Endothelial cell of umbilical vein (primary cell): Measurements from ENCODE around the gene RNASE13.

Experiments
- EZH2 ChIP-seq: IDR thresholded peaks from 2 replicates; pipeline ENCODE4 v1.6.1; 2012; ENCODE audit warnings: borderline replicate concordance, low read depth, mild to moderate bottlenecking, moderate library complexity, low read length, inconsistent platforms; ENCODE audit not compliant: severe bottlenecking
- FOS ChIP-seq: IDR thresholded peaks from 2 replicates; pipeline ENCODE4 v1.6.1; 2011; ENCODE audit warnings: mild to moderate bottlenecking, low read length, moderate library complexity, borderline replicate concordance; ENCODE audit not compliant: insufficient read depth
- GATA2 ChIP-seq: IDR thresholded peaks from 2 replicates; pipeline ENCODE4 v1.7.0; 2011; ENCODE audit warnings: low read depth, mild to moderate bottlenecking, moderate library complexity, mixed read lengths, low read length; ENCODE audit not compliant: insufficient read length, insufficient read depth
- JUN ChIP-seq: IDR thresholded peaks from 2 replicates; pipeline ENCODE4 v1.6.1; 2011; ENCODE audit warnings: borderline replicate concordance, low read depth; ENCODE audit not compliant: insufficient read length, insufficient read depth
- MYC ChIP-seq: IDR thresholded peaks from one replicate; pipeline ENCODE4 v1.6.1; 2011; ENCODE audit warnings: mild to moderate bottlenecking, low read depth, low read length
- POLR2A ChIP-seq: IDR thresholded peaks from 2 replicates; pipeline ENCODE4 v1.6.1; 2012; ENCODE audit warnings: low read depth, mild to moderate bottlenecking, control low read depth, low read length
- POLR2AphosphoS5 ChIP-seq: IDR thresholded peaks from 2 replicates; pipeline ENCODE4 v1.6.1; 2012; ENCODE audit warnings: low read depth, mild to moderate bottlenecking, control low read depth, low read length, moderate library complexity; ENCODE audit not compliant: insufficient read depth
- TF ChIP-seq, protein P1 (sequence below), 2 donors: IDR thresholded peaks; 1 replicate in 1 of 2; 2 replicates in 1 of 2; pipeline ENCODE4 v1.5.1; 2011; ENCODE audit warnings: low read length in 2 of 2, mild to moderate bottlenecking in 2 of 2, moderate library complexity in 2 of 2, control low read depth in 1 of 2, inconsistent platforms in 1 of 2, low read depth in 1 of 2; ENCODE audit not compliant: insufficient read depth in 1 of 2; ENCODE audit errors: extremely low read depth in 1 of 2

DNA sequence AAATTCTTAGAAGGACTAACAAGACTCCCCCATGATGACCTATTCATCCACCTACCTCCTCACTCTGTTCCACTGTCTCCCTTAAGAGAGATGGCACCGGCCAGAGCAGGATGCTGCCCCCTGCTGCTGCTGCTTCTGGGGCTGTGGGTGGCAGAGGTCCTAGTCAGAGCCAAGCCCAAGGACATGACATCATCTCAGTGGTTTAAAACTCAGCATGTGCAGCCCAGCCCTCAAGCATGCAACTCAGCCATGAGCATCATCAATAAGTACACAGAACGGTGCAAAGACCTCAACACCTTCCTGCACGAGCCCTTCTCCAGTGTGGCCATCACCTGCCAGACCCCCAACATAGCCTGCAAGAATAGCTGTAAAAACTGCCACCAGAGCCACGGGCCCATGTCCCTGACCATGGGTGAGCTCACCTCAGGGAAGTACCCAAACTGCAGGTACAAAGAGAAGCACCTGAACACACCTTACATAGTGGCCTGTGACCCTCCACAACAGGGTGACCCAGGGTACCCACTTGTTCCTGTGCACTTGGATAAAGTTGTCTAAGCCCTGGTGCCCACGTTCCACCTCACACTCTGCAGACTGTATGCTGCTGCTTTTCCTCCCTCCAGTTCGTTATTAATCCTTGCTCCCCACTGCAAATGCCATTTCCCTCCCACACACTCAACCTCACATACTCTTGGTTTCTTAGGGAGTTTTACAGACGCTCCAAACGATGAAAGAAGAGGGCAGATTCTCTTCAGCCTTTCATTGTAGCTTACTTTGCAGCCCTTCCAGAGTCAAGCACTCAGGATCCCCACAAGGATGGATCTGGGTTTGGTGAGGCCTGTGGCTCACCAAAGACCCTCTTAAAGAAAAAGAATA, 23.4 kb upstream of the RNASE13 start, which contains the start of gene RNASE8:
- TF ChIP-seq, protein P1, sequence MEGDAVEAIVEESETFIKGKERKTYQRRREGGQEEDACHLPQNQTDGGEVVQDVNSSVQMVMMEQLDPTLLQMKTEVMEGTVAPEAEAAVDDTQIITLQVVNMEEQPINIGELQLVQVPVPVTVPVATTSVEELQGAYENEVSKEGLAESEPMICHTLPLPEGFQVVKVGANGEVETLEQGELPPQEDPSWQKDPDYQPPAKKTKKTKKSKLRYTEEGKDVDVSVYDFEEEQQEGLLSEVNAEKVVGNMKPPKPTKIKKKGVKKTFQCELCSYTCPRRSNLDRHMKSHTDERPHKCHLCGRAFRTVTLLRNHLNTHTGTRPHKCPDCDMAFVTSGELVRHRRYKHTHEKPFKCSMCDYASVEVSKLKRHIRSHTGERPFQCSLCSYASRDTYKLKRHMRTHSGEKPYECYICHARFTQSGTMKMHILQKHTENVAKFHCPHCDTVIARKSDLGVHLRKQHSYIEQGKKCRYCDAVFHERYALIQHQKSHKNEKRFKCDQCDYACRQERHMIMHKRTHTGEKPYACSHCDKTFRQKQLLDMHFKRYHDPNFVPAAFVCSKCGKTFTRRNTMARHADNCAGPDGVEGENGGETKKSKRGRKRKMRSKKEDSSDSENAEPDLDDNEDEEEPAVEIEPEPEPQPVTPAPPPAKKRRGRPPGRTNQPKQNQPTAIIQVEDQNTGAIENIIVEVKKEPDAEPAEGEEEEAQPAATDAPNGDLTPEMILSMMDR (IDR thresholded peaks at IDR 0.05; ENCODE audit: extremely low read depth in 1 of 2, insufficient read depth in 1 of 2, low read depth in 1 of 2, low read length in 2 of 2), result no peak
- TF ChIP-seq POLR2A (no peak), EZH2 (no peak), POLR2AphosphoS5 (no peak), JUN (no peak), GATA2 (no peak), MYC (no peak), FOS (no peak)
